ENCODE data around the gene TUSC2. TPM values are rescaled to one million over a fixed set of nuclear protein-coding genes. Genes with fewer than 3 reads are reported as not detected.

The TUSC2 gene
- total RNA-seq, 1 experiment from 2014 or later = 34.0 TPM

GRCh38 chr3:50330330-50330729 is 2.3 kb upstream of the TUSC2 start:
- no peaks in the 10 kb centered on the region for H3K9me3 ChIP-seq (ENCODE audit: control insufficient read depth in 1 of 2, insufficient read depth in 1 of 2, low read depth in 1 of 2, low read length in 2 of 2)
- H3K4me3 ChIP-seq (replicated peaks in 1 of 2; ENCODE audit: low read depth in 1 of 2, low read length in 2 of 2) = no peak overlapping the region
- peaks cover 73% of the 10 kb centered on the region for H3K79me2 ChIP-seq (ENCODE audit: insufficient read depth, low read length)
- H3K36me3 ChIP-seq (ENCODE audit: control insufficient read depth in 1 of 2, insufficient read depth in 2 of 2, low read length in 2 of 2) = peaks cover 33 to 45% of the 10 kb centered on the region in 2 experiments; a peak in 3 of 4 replicates
- ChIA-PET POLR2A (no interaction called here), RAD21 (ENCODE audit: low non-redundant PET in 1 of 2, low total read pairs in 2 of 2, uncharacterized antibody in 2 of 2, unreplicated experiment in 2 of 2) (no interaction called here), CTCF (no interaction called here)
- no peak overlapping the region for H2AFZ ChIP-seq (ENCODE audit: low read depth, low read length, poor library complexity, severe bottlenecking)
- ATAC-seq = no peak
- TF ChIP-seq SP1 (IDR thresholded peaks at IDR 0.05; ENCODE audit: low read depth) (no peak), CBX3 (IDR thresholded peaks at IDR 0.05; ENCODE audit: low read depth) (no peak), ZNF274 (IDR thresholded peaks at IDR 0.05; ENCODE audit: low read depth, low read length) (no peak), ELF1 (IDR thresholded peaks at IDR 0.05; ENCODE audit: borderline replicate concordance, low read depth) (no peak), ZFX (IDR thresholded peaks at IDR 0.05) (no peak), CEBPB (IDR thresholded peaks at IDR 0.05; ENCODE audit: low read depth) (no peak), SIN3A (IDR thresholded peaks at IDR 0.05; ENCODE audit: low read depth) (no peak), JUND (IDR thresholded peaks at IDR 0.05) (no peak)
- intact Hi-C loops (cut with micrococcal nuclease) = no loop called here
- H3K27me3 ChIP-seq (ENCODE audit: insufficient read depth, low read length) = no peaks in the 10 kb centered on the region
- no peaks in the 10 kb centered on the region; the same call in 1 of the 2 replicates for H4K20me1 ChIP-seq (ENCODE audit: insufficient read depth)
- H3K27ac ChIP-seq (ENCODE audit: low read depth, low read length) = peak overlapping the region; percentile 19; the same call in 1 of the 2 replicates
- no peak overlapping the region for H3K9ac ChIP-seq (ENCODE audit: low read length)
- H3K4me1 ChIP-seq (ENCODE audit: control insufficient read depth in 1 of 2, insufficient read depth in 2 of 2, low read length in 2 of 2) = peaks cover 10 to 25% of the 10 kb centered on the region in 2 experiments
- BruUV-seq (replicated peaks) = no TSS peak
- no peak overlapping the region for H3K4me2 ChIP-seq (ENCODE audit: low read length)
- no peaks in the 10 kb centered on the region for H3K9me2 ChIP-seq (ENCODE audit: insufficient read depth)
- no peak for DNase-seq (ENCODE audit: low read depth, low spot score)

- RAD21 ChIA-PET (ENCODE audit: low non-redundant PET in 1 of 2, low total read pairs in 2 of 2, uncharacterized antibody in 2 of 2, unreplicated experiment in 2 of 2) = no interaction called here
- Histone ChIP-seq H2AFZ (ENCODE audit: low read depth, low read length, poor library complexity, severe bottlenecking) (no peak overlapping the region), H4K20me1 (ENCODE audit: insufficient read depth) (no peaks in the 10 kb centered on the region), H3K9me3 (ENCODE audit: control insufficient read depth in 1 of 2, insufficient read depth in 1 of 2, low read depth in 1 of 2, low read length in 2 of 2) (no peaks in the 10 kb centered on the region), H3K4me1 (ENCODE audit: control insufficient read depth in 1 of 2, insufficient read depth in 2 of 2, low read length in 2 of 2) (peaks cover 19 to 38% of the 10 kb centered on the region in 2 experiments), H3K27ac (ENCODE audit: low read depth, low read length) (peak overlapping the region; percentile 61), H3K9me2 (ENCODE audit: insufficient read depth) (no peaks in the 10 kb centered on the region), H3K36me3 (ENCODE audit: control insufficient read depth in 1 of 2, insufficient read depth in 2 of 2, low read length in 2 of 2) (peaks cover 33 to 36% of the 10 kb centered on the region in 2 experiments; a peak in 3 of 4 replicates), H3K79me2 (ENCODE audit: insufficient read depth, low read length) (peaks cover 44% of the 10 kb centered on the region), H3K27me3 (ENCODE audit: insufficient read depth, low read length) (no peaks in the 10 kb centered on the region), H3K4me3 (replicated peaks in 1 of 2; ENCODE audit: low read depth in 1 of 2, low read length in 2 of 2) (peak overlapping the region; percentile 87 to 98), H3K4me2 (ENCODE audit: low read length) (peak overlapping the region; percentile 88), H3K9ac (ENCODE audit: low read length) (peak overlapping the region; percentile 86)
- intact Hi-C loops (cut with micrococcal nuclease) = no loop called here
- DNase-seq (ENCODE audit: low read depth, low spot score) = no peak
- CTCF ChIA-PET = interaction anchor here (1.6 to 2.0 kb wide), 2 partner anchors 10 to 215 kb away, joined by 4 to 14 read pairs; no protein-coding TSS in a partner anchor
- no TSS peak for BruUV-seq (replicated peaks)
- TF ChIP-seq REST (IDR thresholded peaks at IDR 0.05; ENCODE audit: low read depth) = no peak
- POLR2A ChIA-PET = interaction anchor here (2.2 kb wide), 1 partner anchor 10 kb away, joined by 25 read pairs; no protein-coding TSS in a partner anchor
- no peak for ATAC-seq
Measured at GRCh38 chr3:50327129-50327528, 894 bp downstream of the TUSC2 start.
